Peyer's patch (tissue), 4 donors: ENCODE results near the gene CD302. TPM values are rescaled to one million over a fixed set of nuclear protein-coding genes. Genes with fewer than 3 reads are reported as not detected.
A peak's percentile ranks its signal among the peaks of the same experiment; 100 is the strongest.

Source experiments
- DNase-seq, 3 donors: peaks; one replicate each; pipeline ENCODE4 v3.0.0-alpha.2; 2017 to 2019
- H3K27ac ChIP-seq, 4 donors: fragments of 200-600 bp; sonication (generic); one replicate each; pipeline ENCODE4 v1.5.1; 2016 to 2019
- H3K27me3 ChIP-seq, 2 donors: fragments of 200-600 bp; sonication (generic); one replicate each; pipeline ENCODE4 v1.5.1; 2019
- H3K36me3 ChIP-seq, 3 donors: fragments of 200-600 bp; sonication (generic); one replicate each; pipeline ENCODE4 v1.5.1; 2016 to 2019
- H3K4me1 ChIP-seq, 4 donors: fragments of 200-600 bp; sonication (generic); one replicate each; pipeline ENCODE4 v1.5.1; 2016 to 2019
- H3K4me3 ChIP-seq, 4 donors: fragments of 200-600 bp; sonication (generic); 1 replicate in 3 of 4; 2 replicates in 1 of 4; pipeline ENCODE4 v1.5.1; 2016 to 2019; ENCODE audit warnings: mild to moderate bottlenecking in 1 of 4
- H3K9me3 ChIP-seq, 4 donors: fragments of 200-600 bp; sonication (generic); one replicate each; pipeline ENCODE4 v1.5.1; 2016 to 2019; ENCODE audit warnings: mild to moderate bottlenecking in 1 of 4
- POLR2A ChIP-seq, 2 donors: fragments of 450-650 bp; IDR thresholded peaks; one replicate each; pipeline ENCODE4 v1.5.1; 2017; ENCODE audit warnings: antibody characterized with exemption in 2 of 2, mild to moderate bottlenecking in 2 of 2, moderate library complexity in 2 of 2
- total RNA-seq, 4 donors: library from RNA; depleted of rRNA; stranded (reverse); fragments of >200 nt; gene quantifications; one replicate each; pipeline ENCODE4 v1.1.0, GENCODE V29; 2016
- TF ChIP-seq, protein P1 (sequence below), 6 experiments: fragments of 450-650 bp in 4 of 6; fragments of 200-600 bp in 2 of 6; sonication (generic) in 1 of 6; IDR thresholded peaks; one replicate each; pipeline ENCODE4 v1.5.1; 2017 to 2019; ENCODE audit warnings: antibody characterized with exemption in 6 of 6, mild to moderate bottlenecking in 3 of 6, moderate library complexity in 1 of 6

The CD302 gene
- total RNA-seq, 4 donors from 2014 or later = 17.9 to 38.0 (median 30.1) TPM

DNA sequence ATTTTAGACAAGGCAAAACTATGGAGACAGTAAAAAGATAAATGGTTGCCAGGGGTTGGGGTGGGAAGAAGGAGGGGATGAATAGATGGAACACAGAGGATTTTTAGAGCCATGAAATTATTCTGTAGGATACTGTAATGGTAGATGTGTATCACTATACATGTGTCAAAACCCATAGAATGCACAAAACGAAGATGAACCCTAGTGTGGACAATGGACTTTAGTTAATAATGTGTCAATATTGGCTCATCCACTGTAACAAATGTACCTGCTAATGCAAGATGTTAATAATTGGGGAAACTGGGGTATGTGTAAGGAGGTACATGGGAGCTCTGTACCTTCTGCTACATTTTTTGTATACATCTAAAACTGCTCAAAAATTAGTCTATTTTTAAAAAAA lies 1.8 kb upstream of the CD302 start:
- Histone ChIP-seq H3K27ac (no peak overlapping the region), H3K4me1 (peaks cover 0 to 32% (median 0%) of the 10 kb centered on the region in 4 donors), H3K27me3 (no peaks in the 10 kb centered on the region), H3K4me3 (no peak overlapping the region), H3K36me3 (no peaks in the 10 kb centered on the region), H3K9me3 (no peaks in the 10 kb centered on the region)
- DNase-seq = no peak
- TF ChIP-seq POLR2A (IDR thresholded peaks at IDR 0.05) = no peak
- TF ChIP-seq, protein P1, sequence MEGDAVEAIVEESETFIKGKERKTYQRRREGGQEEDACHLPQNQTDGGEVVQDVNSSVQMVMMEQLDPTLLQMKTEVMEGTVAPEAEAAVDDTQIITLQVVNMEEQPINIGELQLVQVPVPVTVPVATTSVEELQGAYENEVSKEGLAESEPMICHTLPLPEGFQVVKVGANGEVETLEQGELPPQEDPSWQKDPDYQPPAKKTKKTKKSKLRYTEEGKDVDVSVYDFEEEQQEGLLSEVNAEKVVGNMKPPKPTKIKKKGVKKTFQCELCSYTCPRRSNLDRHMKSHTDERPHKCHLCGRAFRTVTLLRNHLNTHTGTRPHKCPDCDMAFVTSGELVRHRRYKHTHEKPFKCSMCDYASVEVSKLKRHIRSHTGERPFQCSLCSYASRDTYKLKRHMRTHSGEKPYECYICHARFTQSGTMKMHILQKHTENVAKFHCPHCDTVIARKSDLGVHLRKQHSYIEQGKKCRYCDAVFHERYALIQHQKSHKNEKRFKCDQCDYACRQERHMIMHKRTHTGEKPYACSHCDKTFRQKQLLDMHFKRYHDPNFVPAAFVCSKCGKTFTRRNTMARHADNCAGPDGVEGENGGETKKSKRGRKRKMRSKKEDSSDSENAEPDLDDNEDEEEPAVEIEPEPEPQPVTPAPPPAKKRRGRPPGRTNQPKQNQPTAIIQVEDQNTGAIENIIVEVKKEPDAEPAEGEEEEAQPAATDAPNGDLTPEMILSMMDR (IDR thresholded peaks at IDR 0.05) = no peak

DNA sequence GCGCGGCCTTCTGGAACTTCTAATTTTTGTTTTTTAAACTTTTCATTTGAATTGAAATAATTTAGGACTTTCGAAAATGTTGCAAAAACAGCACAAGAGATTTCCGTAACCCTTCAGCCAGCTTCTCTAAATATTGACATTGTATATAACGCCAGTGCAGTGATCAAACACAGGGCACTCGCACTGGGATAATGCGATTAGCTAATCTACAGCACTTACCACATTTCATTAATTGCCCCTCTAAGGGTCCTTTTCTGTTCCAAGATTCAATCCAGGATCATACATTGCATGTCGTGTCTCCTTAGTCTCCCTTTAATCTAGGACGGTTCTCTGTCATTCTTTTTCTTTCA lies 343 bp upstream of the CD302 start:
- DNase-seq = no peak
- Histone ChIP-seq H3K36me3 (no peaks in the 10 kb centered on the region), H3K27me3 (no peaks in the 10 kb centered on the region), H3K4me3 (peak overlapping the region; percentile 54 to 91 (median 68)), H3K27ac (peak overlapping the region; percentile 66 to 90 (median 82)), H3K9me3 (no peaks in the 10 kb centered on the region), H3K4me1 (peaks cover 0 to 40% (median 0%) of the 10 kb centered on the region in 4 donors)
- TF ChIP-seq POLR2A (IDR thresholded peaks at IDR 0.05) = no peak
- TF ChIP-seq, protein P1 (IDR thresholded peaks at IDR 0.05) = no peak

DNA sequence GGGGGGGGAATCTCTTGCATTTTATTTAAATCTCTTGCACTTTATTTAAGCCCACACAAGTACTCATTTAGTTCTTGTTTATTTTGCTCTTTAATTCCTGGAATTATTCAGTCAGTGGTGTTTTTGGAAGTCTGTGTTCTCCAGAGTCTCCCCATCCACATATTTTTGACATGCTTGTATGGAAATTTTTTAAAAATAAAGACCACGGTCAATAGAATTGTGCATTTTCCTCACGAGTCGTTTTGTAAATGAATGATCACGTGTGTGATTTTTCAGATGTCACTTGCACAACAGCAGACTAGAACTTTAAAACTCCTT lies 824 bp downstream of the CD302 start:
- DNase-seq = no peak
- H3K4me3 ChIP-seq = peak overlapping the region; percentile 54 to 91 (median 68)
- no peak for TF ChIP-seq POLR2A (IDR thresholded peaks at IDR 0.05)
- TF ChIP-seq, protein P1 (IDR thresholded peaks at IDR 0.05) = no peak

DNA sequence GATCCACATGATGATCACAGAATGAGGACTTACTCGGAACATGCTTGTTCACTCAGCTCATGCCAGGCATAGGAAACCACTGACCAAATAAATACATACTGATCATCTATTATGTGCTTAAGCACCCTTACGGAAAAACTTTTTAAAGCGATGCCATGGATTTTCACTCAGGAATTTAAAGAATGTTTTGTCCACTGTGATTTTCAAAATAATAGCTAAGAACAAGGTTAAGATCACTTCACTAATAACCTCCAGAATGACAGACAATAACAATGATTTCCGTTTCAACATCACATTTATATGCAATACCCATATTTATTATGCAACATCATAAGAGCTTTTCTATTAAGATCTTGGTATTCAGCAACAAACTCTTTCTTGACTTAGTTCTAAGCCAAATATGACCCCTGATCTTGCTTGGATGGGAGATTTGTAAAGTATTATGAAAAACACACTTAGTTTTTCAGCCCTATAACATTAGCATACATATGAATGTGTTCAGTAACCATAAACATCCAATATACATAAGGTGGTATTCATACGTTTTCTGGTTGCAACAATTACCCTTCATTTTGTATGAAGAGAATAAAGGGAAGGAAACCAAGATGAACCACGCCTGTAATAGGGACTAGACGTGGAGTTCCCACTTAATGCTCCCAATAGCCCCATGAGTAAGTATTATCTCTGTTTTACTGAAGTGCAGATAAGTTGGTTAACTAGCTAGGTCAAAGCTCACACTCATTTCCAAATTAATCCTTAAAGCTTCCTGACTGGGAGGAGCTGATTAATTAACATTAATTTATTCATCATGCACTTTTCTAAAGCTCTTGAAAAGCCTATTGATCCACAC lies 1.9 kb downstream of the CD302 start:
- no peak for DNase-seq
- H3K27me3 ChIP-seq = no peaks in the 10 kb centered on the region
- H3K36me3 ChIP-seq = no peaks in the 10 kb centered on the region
- TF ChIP-seq, protein P1 (IDR thresholded peaks at IDR 0.05) = no peak
- TF ChIP-seq POLR2A (IDR thresholded peaks at IDR 0.05) = no peak
- H3K27ac ChIP-seq = peak overlapping the region in 2 of 4 donors; percentile 58 to 90
- H3K9me3 ChIP-seq = no peaks in the 10 kb centered on the region
- peak overlapping the region in 2 of 4 donors; percentile 73 to 91 for H3K4me3 ChIP-seq
- peaks cover 0 to 50% (median 0%) of the 10 kb centered on the region in 4 donors for H3K4me1 ChIP-seq

More for the DNA sequence above, 824 bp downstream of the CD302 start:
- Histone ChIP-seq H3K9me3 (no peaks in the 10 kb centered on the region), H3K36me3 (no peaks in the 10 kb centered on the region), H3K27me3 (no peaks in the 10 kb centered on the region), H3K4me1 (peaks cover 0 to 50% (median 0%) of the 10 kb centered on the region in 4 donors), H3K27ac (peak overlapping the region; percentile 66 to 90 (median 82))

DNA sequence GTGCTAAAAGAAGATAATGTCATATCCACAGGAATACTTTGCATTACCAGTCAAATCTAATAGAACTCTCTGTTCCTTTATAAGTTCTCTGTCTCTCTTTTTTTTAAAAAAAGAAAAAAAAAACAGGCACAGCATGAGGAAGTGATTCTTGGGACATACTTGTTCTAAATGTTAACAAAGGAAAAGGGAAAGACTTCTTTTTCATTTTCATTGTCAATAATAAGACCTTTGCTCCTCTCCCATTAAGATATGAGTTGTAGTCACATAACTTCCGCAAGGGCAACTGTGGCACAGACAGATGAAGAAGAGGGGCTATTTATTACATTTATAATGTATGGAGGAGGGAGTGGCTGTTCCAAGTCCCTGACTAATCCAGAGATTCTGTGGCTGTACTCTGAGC lies 4.7 kb downstream of the CD302 start:
- DNase-seq = no peak
- peaks cover 0 to 44% (median 0%) of the 10 kb centered on the region in 4 donors for H3K4me1 ChIP-seq

More for the DNA sequence above, 4.7 kb downstream of the CD302 start:
- Histone ChIP-seq H3K9me3 (no peaks in the 10 kb centered on the region), H3K4me3 (no peak overlapping the region), H3K27ac (peak overlapping the region in 2 of 4 donors; percentile 36 to 65), H3K27me3 (no peaks in the 10 kb centered on the region), H3K36me3 (no peaks in the 10 kb centered on the region)
- TF ChIP-seq, protein P1 (IDR thresholded peaks at IDR 0.05) = peak in 1 of 6 experiments; percentile 19
- TF ChIP-seq POLR2A (IDR thresholded peaks at IDR 0.05) = no peak
